ENCODE measurements around the gene CCER1.

GRCh38 chr12:90965204-90965603 is 10.2 kb upstream of the CCER1 start:
- TF ChIP-seq CTCF (IDR thresholded peaks at IDR 0.05; ENCODE audit: low read depth, low read length) (no peak), EZH2phosphoT487 (IDR thresholded peaks at IDR 0.05; ENCODE audit: low read depth) (no peak)
